ENCODE data around the gene C5. TPM values are rescaled to one million over a fixed set of nuclear protein-coding genes. Genes with fewer than 3 reads are reported as not detected.
A peak's percentile ranks its signal among the peaks of the same experiment; 100 is the strongest.
"Not testable (repeated sequence)": the region's sequence is repeated elsewhere in the genome, so short reads cannot be mapped to it uniquely, and the experiment has no call there.

The C5 gene
- total RNA-seq, 2 donors from 2014 or later, result 59.5 to 96.6 TPM

DNA sequence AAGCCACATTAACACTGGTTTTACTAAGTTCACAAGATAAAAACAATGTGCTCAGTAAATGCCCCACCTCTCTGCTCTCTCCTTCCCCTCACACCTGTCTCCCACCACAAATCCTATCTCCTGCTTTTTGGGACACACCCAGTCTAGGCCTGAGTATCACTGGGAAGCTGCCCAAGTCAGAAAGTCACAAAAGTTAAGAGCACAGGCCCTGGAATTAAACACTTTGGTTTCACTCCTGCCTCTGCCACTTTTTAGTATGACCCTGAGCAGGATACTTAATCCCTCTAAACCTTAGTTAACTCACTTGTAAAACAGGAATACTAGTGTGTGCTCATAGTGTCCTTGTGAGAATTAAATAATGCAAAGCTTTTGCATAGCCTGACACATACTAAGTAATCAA lies 11.3 kb downstream of the C5 start:
- H3K9me3 ChIP-seq (ENCODE audit: control insufficient read depth, low read length), result no peaks in the 10 kb centered on the region
- H3K4me3 ChIP-seq (ENCODE audit: low read length), result no peak overlapping the region
- peaks cover 4% of the 10 kb centered on the region for H3K27me3 Mint-ChIP-seq (ENCODE audit: insufficient read depth)
- H3K27ac Mint-ChIP-seq, result no peak overlapping the region
- no peak overlapping the region for H3K9ac ChIP-seq (ENCODE audit: extremely low read depth, low read length, poor library complexity, severe bottlenecking)
- H3K4me3 Mint-ChIP-seq, result no peak overlapping the region
- peaks cover 4% of the 10 kb centered on the region for H3K4me1 Mint-ChIP-seq
- H3K27me3 ChIP-seq (ENCODE audit: control insufficient read depth, insufficient read depth, low read length, poor library complexity, severe bottlenecking), result no peaks in the 10 kb centered on the region
- peaks cover 4% of the 10 kb centered on the region for H3K4me1 ChIP-seq (ENCODE audit: control insufficient read depth, insufficient read depth, low read length)
- no peak for TF ChIP-seq CTCF (conservative IDR thresholded peaks at IDR 0.05)
- peaks cover 38% of the 10 kb centered on the region for H3K36me3 Mint-ChIP-seq (ENCODE audit: low read depth)
- H3K36me3 ChIP-seq (ENCODE audit: control insufficient read depth, insufficient read depth, low read length), result peaks cover 39% of the 10 kb centered on the region
- DNase-seq, result no peak
- H3K9me3 Mint-ChIP-seq, result no peaks in the 10 kb centered on the region
- no peak overlapping the region for H3K27ac ChIP-seq (ENCODE audit: low read depth, low read length)

DNA sequence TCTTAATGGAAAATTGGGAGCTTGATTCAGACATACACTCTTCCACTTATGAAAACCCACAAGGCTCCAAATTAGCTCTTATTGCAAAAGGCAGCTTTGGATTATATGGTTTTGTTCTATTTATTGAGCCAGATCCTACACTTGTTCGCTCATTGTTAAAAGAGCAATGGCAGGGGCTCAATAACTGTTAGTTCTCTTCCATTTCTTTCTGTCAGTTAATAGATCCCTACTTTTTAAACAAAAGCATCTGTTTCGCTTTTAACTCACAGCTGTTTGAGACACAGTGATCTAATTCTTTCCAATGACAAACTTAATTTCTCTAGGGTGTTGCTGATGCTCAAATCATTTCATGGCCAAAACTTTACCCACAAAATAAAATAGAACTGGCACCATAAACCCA lies 11.7 kb downstream of the C5 start:
- 94 to 100% methylated on average over 2 of the region's 2 CpGs for WGBS, 2 experiments (ENCODE audit: insufficient coverage in 1 of 2, insufficient read length in 1 of 2)
- Histone ChIP-seq H3K27ac (ENCODE audit: low read depth, low read length) (no peak overlapping the region), H3K4me1 (ENCODE audit: control insufficient read depth, insufficient read depth, low read length) (peaks cover 4% of the 10 kb centered on the region), H3K27me3 (ENCODE audit: control insufficient read depth, insufficient read depth, low read length, poor library complexity, severe bottlenecking) (no peaks in the 10 kb centered on the region), H3K9me3 (ENCODE audit: control insufficient read depth, low read length) (no peaks in the 10 kb centered on the region), H3K9ac (ENCODE audit: extremely low read depth, low read length, poor library complexity, severe bottlenecking) (no peak overlapping the region), H3K36me3 (ENCODE audit: control insufficient read depth, insufficient read depth, low read length) (peaks cover 40% of the 10 kb centered on the region), H3K4me3 (ENCODE audit: low read length) (no peak overlapping the region)
- peaks cover 38% of the 10 kb centered on the region for H3K36me3 Mint-ChIP-seq (ENCODE audit: low read depth)
- H3K4me3 Mint-ChIP-seq, result no peak overlapping the region
- peaks cover 4% of the 10 kb centered on the region for H3K27me3 Mint-ChIP-seq (ENCODE audit: insufficient read depth)
- peaks cover 4% of the 10 kb centered on the region for H3K4me1 Mint-ChIP-seq
- H3K27ac Mint-ChIP-seq, result no peak overlapping the region
- H3K9me3 Mint-ChIP-seq, result no peaks in the 10 kb centered on the region
- no peak for TF ChIP-seq CTCF (conservative IDR thresholded peaks at IDR 0.05)
- no peak for DNase-seq

- H3K36me3 ChIP-seq (ENCODE audit: control insufficient read depth, insufficient read depth, low read length), result peaks cover 35% of the 10 kb centered on the region
- not testable (repeated sequence) for H3K9me3 Mint-ChIP-seq; H3K9ac ChIP-seq (ENCODE audit: extremely low read depth, low read length, poor library complexity, severe bottlenecking); H3K27ac Mint-ChIP-seq; H3K27ac ChIP-seq (ENCODE audit: low read depth, low read length); DNase-seq; H3K27me3 ChIP-seq (ENCODE audit: control insufficient read depth, insufficient read depth, low read length, poor library complexity, severe bottlenecking); H3K4me1 Mint-ChIP-seq; H3K9me3 ChIP-seq (ENCODE audit: control insufficient read depth, low read length); H3K27me3 Mint-ChIP-seq (ENCODE audit: insufficient read depth); H3K4me3 Mint-ChIP-seq; H3K4me1 ChIP-seq (ENCODE audit: control insufficient read depth, insufficient read depth, low read length); H3K4me3 ChIP-seq (ENCODE audit: low read length)
- H3K36me3 Mint-ChIP-seq (ENCODE audit: low read depth), result peaks cover 37% of the 10 kb centered on the region
Observed at GRCh38 chr9:121035717-121036116, 14.4 kb downstream of the C5 start.

DNA sequence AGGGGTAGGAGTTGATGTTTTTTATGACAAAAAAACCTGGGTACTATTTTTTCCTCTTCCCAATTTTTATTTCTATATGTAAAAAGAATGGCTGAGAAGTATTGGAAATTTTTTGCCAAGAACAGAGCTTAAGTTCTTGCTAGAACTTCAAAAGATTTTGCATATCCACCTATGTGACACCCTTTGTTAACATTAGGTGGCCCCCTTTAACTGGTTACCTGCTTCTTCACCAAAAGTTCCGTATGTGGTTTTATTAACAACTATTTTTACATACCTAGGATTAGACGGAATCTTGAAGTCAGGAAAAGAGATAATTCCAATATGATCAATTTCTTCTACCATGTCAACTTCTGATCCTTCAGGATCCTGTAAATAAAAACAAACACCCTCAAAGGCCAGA lies 15.5 kb downstream of the C5 start:
- WGBS, 2 experiments (ENCODE audit: insufficient coverage in 1 of 2, insufficient read length in 1 of 2), result 88% methylated on average over 2 of the region's 2 CpGs; no CpG with 5 or more reads in 1 of the 2 experiments
- H3K36me3 ChIP-seq (ENCODE audit: control insufficient read depth, insufficient read depth, low read length), result peaks cover 45% of the 10 kb centered on the region
- no peak overlapping the region for H3K9ac ChIP-seq (ENCODE audit: extremely low read depth, low read length, poor library complexity, severe bottlenecking)
- no peak overlapping the region for H3K4me3 ChIP-seq (ENCODE audit: low read length)
- no peak for DNase-seq
- no peak overlapping the region for H3K27ac ChIP-seq (ENCODE audit: low read depth, low read length)
- H3K4me1 Mint-ChIP-seq, result peaks cover 4% of the 10 kb centered on the region
- no peak overlapping the region for H3K4me3 Mint-ChIP-seq
- peaks cover 4% of the 10 kb centered on the region for H3K27me3 Mint-ChIP-seq (ENCODE audit: insufficient read depth)
- no peaks in the 10 kb centered on the region for H3K9me3 ChIP-seq (ENCODE audit: control insufficient read depth, low read length)
- H3K36me3 Mint-ChIP-seq (ENCODE audit: low read depth), result peaks cover 42% of the 10 kb centered on the region
- H3K27ac Mint-ChIP-seq, result no peak overlapping the region
- no peaks in the 10 kb centered on the region for H3K27me3 ChIP-seq (ENCODE audit: control insufficient read depth, insufficient read depth, low read length, poor library complexity, severe bottlenecking)
- peak; percentile 31 for TF ChIP-seq CTCF (conservative IDR thresholded peaks at IDR 0.05)
- H3K9me3 Mint-ChIP-seq, result no peaks in the 10 kb centered on the region
- H3K4me1 ChIP-seq (ENCODE audit: control insufficient read depth, insufficient read depth, low read length), result peaks cover 4% of the 10 kb centered on the region

All from endodermal cell (in vitro differentiated cells).